Daoy (cell line): Measurements from ENCODE around the gene SCYGR8. TPM values are rescaled to one million over a fixed set of nuclear protein-coding genes. Genes with fewer than 3 reads are reported as not detected.

Experiments
- total RNA-seq: library from RNA; depleted of rRNA; stranded (reverse); fragments of >200 nt; shearing (Covaris generic); gene quantifications from 2 replicates; pipeline ENCODE4 v1.2.3, GENCODE V29; 2014; rRNA removed

SCYGR8 gene
- total RNA-seq, 1 experiment from 2014 or later = not detected

Other genes with a start within 250 kb of the SCYGR8 start
- gene SCYGR2, start 147.0 kb upstream of the SCYGR8 start, total RNA-seq = not detected in 2 replicates
- gene SCYGR3, start 131.1 kb upstream of the SCYGR8 start, total RNA-seq = not detected in 2 replicates
- not detected in 2 replicates for gene SCYGR4, start 128.4 kb upstream of the SCYGR8 start, total RNA-seq
- not detected in 2 replicates for gene SCYGR5, start 79.1 kb upstream of the SCYGR8 start, total RNA-seq
- gene SLC19A3, start 27.9 kb upstream of the SCYGR8 start, total RNA-seq = 0.63 and 1.2 TPM in 2 replicates
- not detected in 2 replicates for gene SCYGR6, start 21.1 kb upstream of the SCYGR8 start, total RNA-seq
- not detected in 2 replicates for gene SCYGR7, start 17.6 kb upstream of the SCYGR8 start, total RNA-seq
- 3.8 and 4.0 TPM in 2 replicates for gene CCL20, start 67.9 kb downstream of the SCYGR8 start, total RNA-seq
- gene DAW1, start 125.7 kb downstream of the SCYGR8 start, total RNA-seq = 0.63 and 5.2 TPM in 2 replicates